ENCODE results near the gene RAB22A.

RAB22A gene

DNA sequence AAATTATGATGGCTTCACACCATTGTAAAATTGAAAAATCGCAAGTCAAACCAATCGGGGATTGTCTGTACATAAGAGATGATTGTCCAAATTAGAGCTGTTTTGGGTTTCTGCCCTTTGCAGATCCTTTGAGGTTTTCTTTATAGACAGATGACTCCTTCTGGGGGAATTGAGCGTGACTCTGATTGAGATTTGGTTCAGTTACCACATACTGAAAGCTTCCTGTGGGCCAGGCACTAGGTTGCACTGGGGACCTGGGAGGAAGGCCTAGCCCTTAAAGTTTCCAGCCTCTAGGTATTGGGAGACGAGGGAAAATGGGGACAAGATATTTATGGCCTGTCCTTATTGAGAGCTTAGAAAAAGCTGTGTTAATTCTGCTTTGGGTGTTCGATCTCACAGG, 88.7 kb downstream of the RAB22A start:
- H3K27me3 ChIP-seq (replicated peaks), result no peaks in the 10 kb centered on the region
- H3K4me3 ChIP-seq (ENCODE audit: low read depth, low read length), result no peak overlapping the region
- H3K36me3 ChIP-seq (replicated peaks), result no peaks in the 10 kb centered on the region
- DNase-seq, result no peak
- TF ChIP-seq, protein P1, sequence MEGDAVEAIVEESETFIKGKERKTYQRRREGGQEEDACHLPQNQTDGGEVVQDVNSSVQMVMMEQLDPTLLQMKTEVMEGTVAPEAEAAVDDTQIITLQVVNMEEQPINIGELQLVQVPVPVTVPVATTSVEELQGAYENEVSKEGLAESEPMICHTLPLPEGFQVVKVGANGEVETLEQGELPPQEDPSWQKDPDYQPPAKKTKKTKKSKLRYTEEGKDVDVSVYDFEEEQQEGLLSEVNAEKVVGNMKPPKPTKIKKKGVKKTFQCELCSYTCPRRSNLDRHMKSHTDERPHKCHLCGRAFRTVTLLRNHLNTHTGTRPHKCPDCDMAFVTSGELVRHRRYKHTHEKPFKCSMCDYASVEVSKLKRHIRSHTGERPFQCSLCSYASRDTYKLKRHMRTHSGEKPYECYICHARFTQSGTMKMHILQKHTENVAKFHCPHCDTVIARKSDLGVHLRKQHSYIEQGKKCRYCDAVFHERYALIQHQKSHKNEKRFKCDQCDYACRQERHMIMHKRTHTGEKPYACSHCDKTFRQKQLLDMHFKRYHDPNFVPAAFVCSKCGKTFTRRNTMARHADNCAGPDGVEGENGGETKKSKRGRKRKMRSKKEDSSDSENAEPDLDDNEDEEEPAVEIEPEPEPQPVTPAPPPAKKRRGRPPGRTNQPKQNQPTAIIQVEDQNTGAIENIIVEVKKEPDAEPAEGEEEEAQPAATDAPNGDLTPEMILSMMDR (IDR thresholded peaks at IDR 0.05; ENCODE audit: low read depth, low read length, missing control alignments), result no peak
- no peak overlapping the region for H3K27ac ChIP-seq
- in situ Hi-C loops (cut with HindIII; ENCODE audit: low pct_ligation_motif_present, low sequenced_read_pairs), result no loop called here

DNA sequence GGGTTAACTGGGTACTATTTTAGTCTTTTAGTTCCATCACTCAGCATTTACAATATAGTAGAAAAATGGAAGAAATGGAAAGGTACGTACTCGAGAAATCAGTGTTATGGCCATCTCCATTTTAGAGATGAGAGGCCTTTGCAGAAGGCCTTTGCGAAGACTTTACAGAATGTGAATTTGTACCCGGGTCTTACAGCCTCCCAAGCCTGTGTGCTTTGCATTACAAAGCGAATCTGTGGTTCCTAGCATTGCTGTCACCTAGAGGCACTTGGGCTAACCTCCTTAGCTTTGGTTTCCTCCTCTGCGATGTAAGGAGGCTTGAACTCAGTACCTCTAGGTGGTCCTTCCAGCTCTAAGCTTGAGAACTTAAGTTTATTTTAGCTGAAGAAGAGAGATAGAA, 90.4 kb downstream of the RAB22A start:
- no peak for DNase-seq
- no peaks in the 10 kb centered on the region for H3K36me3 ChIP-seq (replicated peaks)
- TF ChIP-seq, protein P1 (IDR thresholded peaks at IDR 0.05; ENCODE audit: low read depth, low read length, missing control alignments), result no peak
- in situ Hi-C loops (cut with HindIII; ENCODE audit: low pct_ligation_motif_present, low sequenced_read_pairs), result no loop called here
- no peak overlapping the region for H3K27ac ChIP-seq
- H3K27me3 ChIP-seq (replicated peaks), result no peaks in the 10 kb centered on the region
- H3K4me3 ChIP-seq (ENCODE audit: low read depth, low read length), result no peak overlapping the region

DNA sequence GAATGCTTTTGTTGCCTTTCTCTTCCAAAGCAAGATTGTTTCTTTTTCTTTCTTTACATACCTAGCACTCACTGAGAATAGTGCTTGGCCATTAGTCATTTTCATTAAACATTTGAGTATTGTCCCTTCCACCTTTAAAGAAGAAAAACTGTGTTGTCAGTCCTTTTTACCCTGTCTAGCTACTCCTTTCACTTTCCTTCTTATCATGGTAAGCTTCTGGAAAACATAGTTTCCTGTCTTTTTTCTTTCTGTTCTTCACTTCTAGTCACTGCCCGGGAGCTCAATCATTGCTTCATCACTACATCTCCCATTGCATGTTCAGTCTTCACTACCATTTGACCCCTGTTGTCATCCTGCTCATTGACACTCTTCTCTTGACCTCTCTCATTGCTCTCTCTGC, 91.6 kb downstream of the RAB22A start:
- TF ChIP-seq, protein P1 (IDR thresholded peaks at IDR 0.05; ENCODE audit: low read depth, low read length, missing control alignments), result no peak
- in situ Hi-C loops (cut with HindIII; ENCODE audit: low pct_ligation_motif_present, low sequenced_read_pairs), result no loop called here
- H3K27ac ChIP-seq, result no peak overlapping the region
- no peaks in the 10 kb centered on the region for H3K27me3 ChIP-seq (replicated peaks)
- no peaks in the 10 kb centered on the region for H3K36me3 ChIP-seq (replicated peaks)
- DNase-seq, result no peak
- no peak overlapping the region for H3K4me3 ChIP-seq (ENCODE audit: low read depth, low read length)

DNA sequence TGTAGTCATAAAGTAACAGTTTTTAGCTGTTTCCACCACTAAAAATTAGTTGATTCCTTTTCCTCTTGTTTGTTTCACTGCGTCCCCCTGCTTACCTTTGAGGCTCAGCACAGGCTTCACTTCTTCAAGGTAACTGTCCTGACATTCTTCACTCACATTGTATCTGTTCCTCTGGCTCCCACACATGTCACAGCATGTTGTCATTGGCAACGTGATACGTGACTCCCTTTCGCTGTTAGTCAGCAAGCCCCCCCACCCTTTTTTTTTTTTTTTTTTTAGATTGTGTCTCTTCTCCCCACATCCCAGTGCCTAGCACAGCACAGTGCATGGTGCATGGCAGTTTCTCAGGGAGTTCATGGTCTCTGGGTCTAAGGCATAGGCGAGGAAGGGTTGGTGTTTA, 92.8 kb downstream of the RAB22A start:
- no peak for DNase-seq
- H3K36me3 ChIP-seq (replicated peaks), result no peaks in the 10 kb centered on the region
- H3K27ac ChIP-seq, result no peak overlapping the region
- H3K4me3 ChIP-seq (ENCODE audit: low read depth, low read length), result no peak overlapping the region
- TF ChIP-seq, protein P1 (IDR thresholded peaks at IDR 0.05; ENCODE audit: low read depth, low read length, missing control alignments), result no peak
- in situ Hi-C loops (cut with HindIII; ENCODE audit: low pct_ligation_motif_present, low sequenced_read_pairs), result no loop called here
- H3K27me3 ChIP-seq (replicated peaks), result no peaks in the 10 kb centered on the region

DNA sequence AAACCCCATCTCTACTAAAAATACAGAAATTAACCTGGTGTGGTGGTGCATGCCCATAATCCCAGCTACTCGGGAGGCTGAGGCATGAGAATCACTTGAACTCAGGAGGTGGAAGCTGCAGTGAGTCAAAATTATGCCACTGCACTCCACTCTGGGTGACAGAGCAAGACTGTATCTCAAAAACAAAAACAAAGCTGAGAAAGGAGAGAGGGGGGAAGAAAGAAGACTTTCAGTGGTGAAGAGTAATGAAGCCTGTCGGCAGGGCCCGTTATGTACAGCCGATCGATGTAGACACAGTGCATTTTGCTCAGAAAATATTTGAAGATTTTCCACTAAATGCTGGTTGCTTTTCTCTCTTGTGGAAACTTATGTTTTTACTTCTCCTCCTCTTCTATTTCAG, 93.3 kb downstream of the RAB22A start:
- Histone ChIP-seq H3K4me3 (ENCODE audit: low read depth, low read length) (no peak overlapping the region), H3K27me3 (replicated peaks) (no peaks in the 10 kb centered on the region), H3K27ac (no peak overlapping the region), H3K36me3 (replicated peaks) (no peaks in the 10 kb centered on the region)
- DNase-seq, result no peak
- TF ChIP-seq, protein P1 (IDR thresholded peaks at IDR 0.05; ENCODE audit: low read depth, low read length, missing control alignments), result no peak
- in situ Hi-C loops (cut with HindIII; ENCODE audit: low pct_ligation_motif_present, low sequenced_read_pairs), result no loop called here

DNA sequence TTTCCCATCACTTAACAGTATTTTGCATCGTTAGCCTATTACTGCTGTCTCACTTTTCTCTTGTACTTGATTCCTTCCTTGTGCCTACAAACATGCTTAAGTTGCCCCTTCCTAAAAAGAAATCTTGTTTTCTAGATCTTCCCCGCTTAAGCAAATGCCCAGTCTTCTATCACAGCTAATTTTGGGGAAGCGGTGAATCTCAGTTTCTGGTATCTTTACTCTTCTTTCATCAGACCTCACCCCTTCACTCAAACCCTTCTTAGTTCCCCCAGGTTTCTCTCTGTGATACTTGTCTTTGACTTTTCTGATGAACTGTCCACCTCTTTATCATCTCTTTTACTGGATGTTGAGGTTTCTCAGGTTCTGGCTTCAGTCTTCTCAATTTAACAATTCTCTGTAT, 93.8 kb downstream of the RAB22A start:
- H3K4me3 ChIP-seq (ENCODE audit: low read depth, low read length), result no peak overlapping the region
- no peak for DNase-seq
- no peaks in the 10 kb centered on the region for H3K27me3 ChIP-seq (replicated peaks)
- H3K27ac ChIP-seq, result no peak overlapping the region
- in situ Hi-C loops (cut with HindIII; ENCODE audit: low pct_ligation_motif_present, low sequenced_read_pairs), result no loop called here
- TF ChIP-seq, protein P1 (IDR thresholded peaks at IDR 0.05; ENCODE audit: low read depth, low read length, missing control alignments), result no peak
- H3K36me3 ChIP-seq (replicated peaks), result no peaks in the 10 kb centered on the region
